ENCODE results near the gene MTCH2. TPM values are rescaled to one million over a fixed set of nuclear protein-coding genes. Genes with fewer than 3 reads are reported as not detected.

MTCH2 gene
- total RNA-seq, 1 donor from 2014 or later, result 109 TPM

Other genes with a start within 250 kb of the MTCH2 start
- 51.9 and 140 TPM in 2 replicates for gene SLC39A13, start 234.0 kb downstream of the MTCH2 start, total RNA-seq
- 169 and 186 TPM in 2 replicates for gene PSMC3, start 216.1 kb downstream of the MTCH2 start, total RNA-seq
- gene RAPSN, start 193.4 kb downstream of the MTCH2 start, total RNA-seq, result 0.10 and 0.17 TPM in 2 replicates
- gene CELF1, start 89.4 kb downstream of the MTCH2 start, total RNA-seq, result 76.8 and 137 TPM in 2 replicates
- 94.0 and 135 TPM in 2 replicates for gene PTPMT1, start 77.0 kb downstream of the MTCH2 start, total RNA-seq
- gene KBTBD4, start 63.6 kb downstream of the MTCH2 start, total RNA-seq, result 28.1 and 31.7 TPM in 2 replicates
- gene NDUFS3, start 63.5 kb downstream of the MTCH2 start, total RNA-seq, result 61.1 and 64.7 TPM in 2 replicates
- not detected in 2 replicates for gene FAM180B, start 55.9 kb downstream of the MTCH2 start, total RNA-seq
- gene C1QTNF4, start 48.1 kb downstream of the MTCH2 start, total RNA-seq, result not detected in 2 replicates
- gene AGBL2, start 72.8 kb upstream of the MTCH2 start, total RNA-seq, result 0.17 and 2.1 TPM in 2 replicates
- 35.8 and 50.6 TPM in 2 replicates for gene FNBP4, start 124.8 kb upstream of the MTCH2 start, total RNA-seq
- gene NUP160, start 205.8 kb upstream of the MTCH2 start, total RNA-seq, result 26.7 and 40.7 TPM in 2 replicates

Data from renal cortical epithelial cell (primary cell).